HG02571 (cell line): Measurements from ENCODE around the gene MTHFSD.

Source experiments
- ATAC-seq: cut with Tn5 transposase; IDR thresholded peaks from one replicate; pipeline ENCODE4 v1.9.1; 2021; ENCODE audit warnings: mild to moderate bottlenecking, moderate library complexity; ENCODE audit not compliant: unreplicated experiment

The MTHFSD gene

GRCh38 chr16:86505185-86505898 lies 49.7 kb downstream of the MTHFSD start:
- ATAC-seq, result no peak

GRCh38 chr16:86504315-86505184 lies 50.5 kb downstream of the MTHFSD start:
- ATAC-seq, result no peak

GRCh38 chr16:86503830-86504229 lies 51.2 kb downstream of the MTHFSD start:
- no peak for ATAC-seq

- ATAC-seq, result no peak
Observed at GRCh38 chr16:86502856-86503748, 51.9 kb downstream of the MTHFSD start.

- no peak for ATAC-seq
Observed at GRCh38 chr16:86501989-86502855, 52.8 kb downstream of the MTHFSD start.

- no peak for ATAC-seq
Observed at GRCh38 chr16:86500708-86501510, 54.1 kb downstream of the MTHFSD start.

GRCh38 chr16:86499889-86500707 lies 54.9 kb downstream of the MTHFSD start:
- ATAC-seq, result no peak

GRCh38 chr16:86499440-86499786 lies 55.6 kb downstream of the MTHFSD start:
- ATAC-seq, result no peak

GRCh38 chr16:86498671-86499439 lies 56.2 kb downstream of the MTHFSD start:
- ATAC-seq, result no peak

GRCh38 chr16:86498155-86498670 lies 56.8 kb downstream of the MTHFSD start:
- no peak for ATAC-seq

GRCh38 chr16:86497551-86498021 lies 57.4 kb downstream of the MTHFSD start:
- ATAC-seq, result no peak

GRCh38 chr16:86496929-86497461 lies 58.0 kb downstream of the MTHFSD start:
- ATAC-seq, result no peak

- no peak for ATAC-seq
Observed at GRCh38 chr16:86496262-86496928, 58.6 kb downstream of the MTHFSD start.

- no peak for ATAC-seq
Observed at GRCh38 chr16:86495756-86496261, 59.2 kb downstream of the MTHFSD start.

- ATAC-seq, result no peak
Observed at GRCh38 chr16:86495357-86495701, 59.7 kb downstream of the MTHFSD start.

- ATAC-seq, result no peak
Observed at GRCh38 chr16:86494565-86495356, 60.3 kb downstream of the MTHFSD start.
